C4-2B (cell line): ENCODE results near the gene FHAD1.

Source experiments
- H3K27ac ChIP-seq: fragments of 450-650 bp; 2 replicates; pipeline ENCODE4 v1.5.1; 2017
- CTCF ChIP-seq: fragments of 450-650 bp; conservative IDR thresholded peaks from 2 replicates; pipeline ENCODE4 v1.5.1; 2017; ENCODE audit warnings: mild to moderate bottlenecking
- ZFX ChIP-seq: fragments of 450-650 bp; IDR thresholded peaks from 2 replicates; pipeline ENCODE4 v1.6.1; 2017

FHAD1 gene

GRCh38 chr1:15272009-15272781 is 25.2 kb downstream of the FHAD1 start:
- no peak overlapping the region for H3K27ac ChIP-seq
- peak; percentile 74 for TF ChIP-seq CTCF
- TF ChIP-seq ZFX = no peak

DNA sequence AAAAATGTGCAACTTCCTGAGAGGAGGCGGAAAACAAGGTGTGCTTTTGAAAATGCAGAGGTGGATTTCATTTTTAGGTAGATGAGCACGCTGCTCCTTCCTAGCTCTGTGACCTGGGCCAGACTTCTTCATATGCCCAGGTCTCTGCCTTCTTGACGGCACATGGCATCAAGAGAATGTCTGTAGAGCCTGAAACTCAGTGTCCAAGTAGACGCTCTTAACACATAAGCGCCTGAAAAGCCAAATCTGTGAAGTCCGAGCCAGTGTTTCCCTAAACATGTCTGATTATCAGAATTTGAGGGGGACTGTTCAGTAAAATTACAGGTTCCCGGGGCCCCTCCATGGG is 25.7 kb downstream of the FHAD1 start:
- no peak overlapping the region for H3K27ac ChIP-seq
- no peak for TF ChIP-seq ZFX
- peak; percentile 41 for TF ChIP-seq CTCF

DNA sequence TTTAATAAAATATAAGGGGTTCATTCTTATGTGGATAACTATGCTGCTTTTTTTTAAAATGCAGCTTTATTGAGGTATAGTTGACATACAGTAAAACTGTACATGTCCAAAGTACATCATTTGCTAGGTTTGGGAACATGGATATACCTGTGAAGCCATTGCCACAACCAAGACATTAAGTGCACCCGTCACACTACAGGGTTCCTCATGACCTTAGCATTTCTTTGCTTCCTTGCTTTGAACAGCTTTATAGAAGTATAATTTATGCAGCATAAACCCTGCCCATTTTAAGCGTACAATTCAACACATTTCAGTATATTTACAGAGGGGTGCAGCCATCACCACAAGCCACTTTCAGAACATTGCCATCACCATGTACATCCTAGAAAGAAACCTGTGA is 26.3 kb downstream of the FHAD1 start:
- no peak for TF ChIP-seq CTCF
- TF ChIP-seq ZFX = no peak

DNA sequence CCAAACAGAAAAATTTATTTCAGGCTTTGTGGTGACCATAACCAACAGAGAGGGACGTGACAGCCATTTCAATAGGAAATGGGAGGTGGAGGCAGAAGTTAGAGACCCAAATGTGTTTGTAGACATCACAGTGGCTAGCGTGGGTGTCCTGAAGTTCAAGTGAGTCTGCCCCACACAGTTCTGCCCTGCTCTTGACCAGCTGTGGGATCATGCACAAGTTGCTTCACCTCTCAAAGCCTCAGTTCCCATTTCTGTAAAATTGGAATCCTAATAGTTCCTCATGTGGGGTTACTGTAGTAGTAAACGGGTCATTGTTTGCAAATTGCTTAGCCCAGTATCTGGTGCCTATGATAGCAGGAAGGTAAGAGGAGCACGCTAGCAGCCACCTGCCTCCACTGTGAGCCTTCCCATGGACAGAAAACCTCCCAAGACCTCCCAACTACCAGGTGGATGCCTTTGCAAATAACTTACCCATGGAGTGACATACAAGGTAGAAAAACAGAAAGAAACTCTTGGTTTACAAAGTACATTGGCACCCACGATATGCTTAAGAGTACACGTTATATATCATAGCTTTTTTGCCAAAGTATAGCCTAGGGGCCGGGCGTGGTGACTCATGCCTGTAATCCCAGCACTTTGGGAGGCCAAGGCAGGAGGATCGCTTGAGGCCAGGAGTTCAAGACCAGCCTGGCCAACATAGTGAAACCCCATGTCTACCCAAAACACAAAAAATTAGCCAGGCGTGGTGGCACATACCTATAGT is 29.1 kb downstream of the FHAD1 start:
- no peak overlapping the region for H3K27ac ChIP-seq
- no peak for TF ChIP-seq CTCF
- TF ChIP-seq ZFX = no peak

More for the DNA sequence above, 26.3 kb downstream of the FHAD1 start:
- no peak overlapping the region for H3K27ac ChIP-seq

- TF ChIP-seq ZFX = no peak
- TF ChIP-seq CTCF = no peak
- H3K27ac ChIP-seq = no peak overlapping the region
These were observed 29.8 kb downstream of the FHAD1 start for GRCh38 chr1:15276691-15277446.

- no peak for TF ChIP-seq ZFX
- TF ChIP-seq CTCF = no peak
- H3K27ac ChIP-seq = no peak overlapping the region
These were observed 30.4 kb downstream of the FHAD1 start for GRCh38 chr1:15277447-15277838.

DNA sequence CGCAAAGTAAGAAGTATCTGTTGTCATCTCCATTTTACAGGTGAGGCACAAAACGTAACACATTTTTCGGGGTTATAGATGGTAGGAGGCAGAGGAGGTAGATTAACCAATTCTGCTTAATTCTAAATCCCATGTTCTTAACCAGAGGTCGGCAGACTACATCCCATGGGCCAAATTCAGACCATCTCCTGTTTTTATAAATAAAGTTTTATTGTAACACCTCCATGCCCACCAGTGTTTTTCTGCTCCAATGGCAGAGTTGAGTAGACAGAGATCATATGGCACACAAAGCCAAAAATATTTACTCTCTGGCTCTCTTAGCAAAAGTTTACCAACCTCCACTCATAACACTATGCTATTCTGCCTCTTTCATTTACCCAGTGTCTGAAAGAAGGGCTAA is 30.9 kb downstream of the FHAD1 start:
- no peak overlapping the region for H3K27ac ChIP-seq
- TF ChIP-seq ZFX (no peak), CTCF (no peak)
